ENCODE results near the gene KRTAP10-10. TPM values are rescaled to one million over a fixed set of nuclear protein-coding genes. Genes with fewer than 3 reads are reported as not detected.
A peak's percentile ranks its signal among the peaks of the same experiment; 100 is the strongest.
"Not testable (repeated sequence)": the region's sequence is repeated elsewhere in the genome, so short reads cannot be mapped to it uniquely, and the experiment has no call there.

The KRTAP10-10 gene
- total RNA-seq, 2 donors from 2014 or later, result not detected

- ATAC-seq (peak; percentile 89 to 98), DNase-seq (peak; percentile 61)
- intact Hi-C loops (cut with DNase I), result no loop called here
Observed at GRCh38 chr21:44666401-44667320, 29.5 kb downstream of the KRTAP10-10 start, which contains the start of gene KRTAP12-2. Gene KRTAP12-2 (minus strand): TSS chr21:44666927. CDS start chr21:44666886, 41 bp downstream.

- intact Hi-C loops (cut with DNase I), result no loop called here
- DNase-seq (no peak), ATAC-seq (no peak)
Observed at GRCh38 chr21:44667612-44668011, 30.5 kb downstream of the KRTAP10-10 start.

- intact Hi-C loops (cut with DNase I), result no loop called here
- DNase-seq, result no peak
- no peak for ATAC-seq
Observed at GRCh38 chr21:44670642-44671432, 33.7 kb downstream of the KRTAP10-10 start.

GRCh38 chr21:44671911-44672310, 34.8 kb downstream of the KRTAP10-10 start:
- ATAC-seq (no peak), DNase-seq (no peak)
- intact Hi-C loops (cut with DNase I), result no loop called here

GRCh38 chr21:44677881-44678280, 40.7 kb downstream of the KRTAP10-10 start:
- intact Hi-C loops (cut with DNase I), result no loop called here
- no peak for ATAC-seq
- no peak for DNase-seq

- DNase-seq (no peak), ATAC-seq (no peak)
- intact Hi-C loops (cut with DNase I), result no loop called here
Observed at GRCh38 chr21:44681152-44681551, 44.0 kb downstream of the KRTAP10-10 start.

- intact Hi-C loops (cut with DNase I), result no loop called here
- ATAC-seq (peak; percentile 25 to 63), DNase-seq (no peak)
Observed at GRCh38 chr21:44681861-44682579, 44.9 kb downstream of the KRTAP10-10 start, which contains the start of gene KRTAP12-1. Gene KRTAP12-1 (minus strand): TSS chr21:44682163. CDS start chr21:44682123, 40 bp downstream.

GRCh38 chr21:44682580-44683151, 45.5 kb downstream of the KRTAP10-10 start:
- intact Hi-C loops (cut with DNase I), result no loop called here
- ATAC-seq (no peak), DNase-seq (no peak)

GRCh38 chr21:44684077-44684476, 46.9 kb downstream of the KRTAP10-10 start:
- ATAC-seq (no peak), DNase-seq (no peak)
- intact Hi-C loops (cut with DNase I), result no loop called here

GRCh38 chr21:44684483-44684882, 47.3 kb downstream of the KRTAP10-10 start:
- intact Hi-C loops (cut with DNase I), result no loop called here
- no peak for ATAC-seq
- no peak for DNase-seq

GRCh38 chr21:44685050-44685449, 47.9 kb downstream of the KRTAP10-10 start:
- intact Hi-C loops (cut with DNase I); ATAC-seq; DNase-seq: not testable (repeated sequence)

GRCh38 chr21:44686000-44686781, 49.0 kb downstream of the KRTAP10-10 start:
- no peak for DNase-seq
- ATAC-seq, result no peak
- intact Hi-C loops (cut with DNase I), result no loop called here

GRCh38 chr21:44686843-44687561, 49.8 kb downstream of the KRTAP10-10 start:
- intact Hi-C loops (cut with DNase I), result no loop called here
- no peak for ATAC-seq
- DNase-seq, result no peak

GRCh38 chr21:44687671-44688070, 50.5 kb downstream of the KRTAP10-10 start:
- DNase-seq (no peak), ATAC-seq (no peak)
- intact Hi-C loops (cut with DNase I), result no loop called here
